Upper lobe of right lung (tissue), 1 donor: ENCODE measurements around the gene STXBP3. TPM values are rescaled to one million over a fixed set of nuclear protein-coding genes. Genes with fewer than 3 reads are reported as not detected.

Source experiments
- ATAC-seq: fragments of 200-7000 bp; cut with Tn5 transposase; one replicate; pipeline ENCODE4 v1.9.1; 2020; ENCODE audit warnings: mild to moderate bottlenecking, moderate library complexity
- DNase-seq: peaks from one replicate; pipeline ENCODE4 v3.0.0-alpha.2; 2020
- H3K27ac ChIP-seq: fragments of 200-600 bp; one replicate; pipeline ENCODE4 v1.8.0; 2022
- H3K27me3 ChIP-seq: fragments of 200-600 bp; one replicate; pipeline ENCODE4 v1.8.0; 2022; ENCODE audit warnings: mild to moderate bottlenecking
- H3K36me3 ChIP-seq: fragments of 200-600 bp; one replicate; pipeline ENCODE4 v1.8.0; 2022
- H3K4me1 ChIP-seq: fragments of 200-600 bp; one replicate; pipeline ENCODE4 v1.8.0; 2022
- H3K4me3 ChIP-seq: fragments of 200-600 bp; one replicate; pipeline ENCODE4 v1.8.0; 2022; ENCODE audit warnings: mild to moderate bottlenecking
- H3K9me3 ChIP-seq: fragments of 200-600 bp; one replicate; pipeline ENCODE4 v1.8.0; 2022
- intact Hi-C: fragments of 100-400 bp; cut with DNase I; formaldehyde crosslinking; loops from one replicate; pipeline ENCODE4 v1.11.0; 2022
- total RNA-seq: library from RNA; stranded (reverse); fragmentation: NEBNext Ultra II Directional; extraction: Animal tissue kit (Norgen Biotek cat#: 25700); gene quantifications from one replicate; pipeline ENCODE4 v1.2.1, GENCODE V29; 2021
- TF ChIP-seq, protein P1 (sequence below): fragments of 200-600 bp; IDR thresholded peaks from one replicate; pipeline ENCODE4 v1.8.0; 2022; ENCODE audit warnings: antibody characterized with exemption
- donor health status: DM: no; HTN: yes; CAD: no; lungs with severe emphysema.

Gene STXBP3
- total RNA-seq, 1 donor from 2014 or later: 54.1 TPM

DNA sequence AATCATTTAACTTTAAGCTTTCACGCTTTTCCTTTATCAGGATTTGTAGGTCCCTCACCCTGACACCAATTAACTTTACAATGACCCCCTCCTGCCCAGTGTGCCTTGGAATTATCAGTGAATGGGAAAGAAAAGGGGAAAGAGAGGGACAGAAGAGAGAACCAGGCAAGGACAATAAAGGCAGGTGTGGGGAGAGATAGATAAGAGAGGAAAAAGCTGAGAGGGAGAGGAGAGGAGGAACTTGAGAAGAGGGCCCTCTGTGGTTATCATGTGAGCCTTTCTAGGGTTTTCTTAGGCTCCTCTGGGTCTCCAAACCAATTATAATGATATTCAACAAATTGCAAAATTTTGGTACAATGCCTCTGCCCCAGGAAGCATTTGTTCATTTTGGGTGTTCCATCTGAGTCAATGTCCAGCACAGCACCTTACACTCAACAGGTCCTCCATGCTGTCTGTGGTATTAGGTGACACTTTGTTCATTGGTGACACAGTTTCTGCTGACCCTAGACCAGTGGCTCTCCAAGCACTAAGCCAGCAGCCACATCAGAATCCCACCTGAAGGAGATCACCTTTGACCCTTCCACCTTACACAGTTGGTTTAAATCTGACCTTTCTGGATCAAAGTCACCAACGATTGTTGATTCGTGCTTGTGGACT is 96.2 kb downstream of the STXBP3 start:
- intact Hi-C loops: no loop called here
- Histone ChIP-seq H3K36me3 (no peaks in the 10 kb centered on the region), H3K4me3 (no peak overlapping the region), H3K9me3 (no peaks in the 10 kb centered on the region), H3K27me3 (no peaks in the 10 kb centered on the region), H3K4me1 (no peaks in the 10 kb centered on the region), H3K27ac (no peak overlapping the region)
- TF ChIP-seq, protein P1, sequence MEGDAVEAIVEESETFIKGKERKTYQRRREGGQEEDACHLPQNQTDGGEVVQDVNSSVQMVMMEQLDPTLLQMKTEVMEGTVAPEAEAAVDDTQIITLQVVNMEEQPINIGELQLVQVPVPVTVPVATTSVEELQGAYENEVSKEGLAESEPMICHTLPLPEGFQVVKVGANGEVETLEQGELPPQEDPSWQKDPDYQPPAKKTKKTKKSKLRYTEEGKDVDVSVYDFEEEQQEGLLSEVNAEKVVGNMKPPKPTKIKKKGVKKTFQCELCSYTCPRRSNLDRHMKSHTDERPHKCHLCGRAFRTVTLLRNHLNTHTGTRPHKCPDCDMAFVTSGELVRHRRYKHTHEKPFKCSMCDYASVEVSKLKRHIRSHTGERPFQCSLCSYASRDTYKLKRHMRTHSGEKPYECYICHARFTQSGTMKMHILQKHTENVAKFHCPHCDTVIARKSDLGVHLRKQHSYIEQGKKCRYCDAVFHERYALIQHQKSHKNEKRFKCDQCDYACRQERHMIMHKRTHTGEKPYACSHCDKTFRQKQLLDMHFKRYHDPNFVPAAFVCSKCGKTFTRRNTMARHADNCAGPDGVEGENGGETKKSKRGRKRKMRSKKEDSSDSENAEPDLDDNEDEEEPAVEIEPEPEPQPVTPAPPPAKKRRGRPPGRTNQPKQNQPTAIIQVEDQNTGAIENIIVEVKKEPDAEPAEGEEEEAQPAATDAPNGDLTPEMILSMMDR: no peak
- DNase-seq (no peak), ATAC-seq (no peak)

DNA sequence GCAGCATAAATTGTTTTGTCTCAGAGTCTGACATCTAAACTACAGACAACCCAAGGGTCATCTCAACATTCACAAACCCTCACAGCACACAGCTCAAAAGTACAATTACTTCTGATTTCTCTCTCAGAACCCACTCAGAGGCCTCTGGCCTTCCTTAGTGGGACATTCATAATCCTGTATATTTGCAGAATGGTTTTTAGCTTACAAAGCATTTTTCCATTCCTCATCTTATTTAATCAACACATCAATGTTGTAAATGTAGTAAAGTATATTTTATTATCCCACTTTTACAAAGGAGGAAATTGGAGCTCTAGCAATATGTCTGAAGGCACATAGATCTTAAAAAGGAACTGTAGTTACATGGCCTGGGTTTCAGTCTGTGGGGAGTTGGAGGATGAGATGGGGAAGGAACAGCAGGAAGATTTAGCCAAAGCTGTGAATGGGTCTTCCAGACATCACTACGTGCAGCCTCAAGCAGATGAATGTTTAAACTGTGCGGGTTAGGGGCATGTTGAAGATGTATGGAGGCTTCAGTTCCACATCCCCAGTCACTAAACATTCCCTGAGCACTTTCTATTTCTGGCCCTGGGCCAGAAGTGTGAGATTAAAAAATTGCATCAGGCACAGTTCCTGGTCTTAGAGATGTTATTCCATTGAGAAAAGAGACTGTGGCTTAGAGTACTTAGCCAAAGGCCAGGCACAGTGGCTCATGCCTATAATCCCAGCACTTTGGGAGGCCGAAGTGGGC is 97.1 kb downstream of the STXBP3 start:
- intact Hi-C loops: no loop called here

DNA sequence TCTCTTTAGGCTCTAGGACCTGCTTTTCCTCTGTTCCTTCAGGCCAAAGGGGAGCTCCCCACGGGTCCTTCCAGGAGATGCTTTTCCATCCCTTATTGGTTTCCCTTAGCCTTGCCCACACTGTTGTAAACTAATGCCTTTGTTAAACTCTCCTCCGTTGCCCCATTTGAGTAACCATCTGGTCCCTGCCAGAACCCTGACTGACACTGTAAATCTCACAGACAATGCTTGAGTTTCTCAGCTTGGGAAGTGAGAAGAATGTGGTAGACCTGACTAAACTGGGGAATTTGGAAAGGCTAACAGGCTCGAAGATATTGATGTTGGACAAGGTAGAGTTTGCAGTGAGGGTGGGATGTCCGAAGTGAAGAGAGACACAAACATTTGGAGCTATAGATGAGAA is 99.0 kb downstream of the STXBP3 start:
- Histone ChIP-seq H3K36me3 (no peaks in the 10 kb centered on the region), H3K27me3 (no peaks in the 10 kb centered on the region), H3K27ac (no peak overlapping the region), H3K4me3 (no peak overlapping the region), H3K9me3 (no peaks in the 10 kb centered on the region), H3K4me1 (no peaks in the 10 kb centered on the region)
- TF ChIP-seq, protein P1: no peak
- DNase-seq (no peak), ATAC-seq (no peak)
- intact Hi-C loops: no loop called here

More for the DNA sequence above, 97.1 kb downstream of the STXBP3 start:
- no peak for DNase-seq
- ATAC-seq: no peak
- Histone ChIP-seq H3K4me3 (no peak overlapping the region), H3K27ac (no peak overlapping the region), H3K27me3 (no peaks in the 10 kb centered on the region), H3K9me3 (no peaks in the 10 kb centered on the region), H3K36me3 (no peaks in the 10 kb centered on the region), H3K4me1 (no peaks in the 10 kb centered on the region)
- TF ChIP-seq, protein P1: no peak

DNA sequence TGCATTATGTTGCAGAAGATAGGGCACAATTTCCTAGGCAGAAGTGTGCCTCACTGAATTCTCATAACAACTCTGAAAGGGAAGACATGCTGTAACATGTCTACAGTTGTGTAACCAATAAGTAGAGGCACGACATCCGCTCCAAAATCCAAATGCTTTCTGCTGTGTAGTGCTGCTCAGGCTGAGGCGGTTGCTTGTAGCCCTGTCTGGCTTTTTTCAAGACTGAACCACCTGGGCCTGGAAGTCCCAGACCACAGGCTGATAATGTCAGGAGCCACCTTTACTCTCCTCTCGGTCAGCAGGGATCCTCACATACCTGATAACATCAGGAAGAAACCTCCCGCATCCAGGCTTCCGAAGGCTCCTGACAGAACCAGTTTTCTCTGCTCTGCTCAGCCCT is 99.5 kb downstream of the STXBP3 start:
- no peaks in the 10 kb centered on the region for H3K4me1 ChIP-seq
- TF ChIP-seq, protein P1: no peak
- no peak overlapping the region for H3K4me3 ChIP-seq
- H3K27ac ChIP-seq: no peak overlapping the region
- intact Hi-C loops: no loop called here
- no peaks in the 10 kb centered on the region for H3K27me3 ChIP-seq
- no peaks in the 10 kb centered on the region for H3K36me3 ChIP-seq
- ATAC-seq (no peak), DNase-seq (no peak)
- no peaks in the 10 kb centered on the region for H3K9me3 ChIP-seq

DNA sequence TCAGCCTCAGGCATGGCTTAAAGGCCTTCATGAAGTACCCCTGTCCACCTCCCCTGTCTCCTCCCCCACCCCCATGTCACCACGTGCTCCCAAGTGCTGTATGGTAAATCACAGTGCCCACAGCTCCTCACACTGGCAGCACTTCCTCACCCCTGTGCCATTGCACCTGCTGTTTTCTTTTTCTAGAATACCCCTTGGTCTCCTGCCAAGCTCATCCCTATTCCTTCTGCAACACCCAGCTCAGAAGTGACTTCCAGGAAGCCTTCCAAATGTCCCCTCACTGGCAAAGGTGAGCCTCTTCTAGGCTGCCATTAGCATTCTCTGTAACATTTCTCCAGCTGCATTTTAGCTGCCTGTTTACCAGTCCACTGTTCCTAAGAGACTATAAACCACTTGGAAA is 101.0 kb downstream of the STXBP3 start:
- intact Hi-C loops: no loop called here
- no peak for ATAC-seq
- no peaks in the 10 kb centered on the region for H3K36me3 ChIP-seq
- H3K27me3 ChIP-seq: no peaks in the 10 kb centered on the region
- TF ChIP-seq, protein P1: no peak
- no peak overlapping the region for H3K27ac ChIP-seq
- no peaks in the 10 kb centered on the region for H3K9me3 ChIP-seq
- no peak for DNase-seq
- H3K4me1 ChIP-seq: peaks cover 7% of the 10 kb centered on the region
- no peak overlapping the region for H3K4me3 ChIP-seq
